ENCODE measurements around the gene SNIP1.

SNIP1 gene

GRCh38 chr1:37549341-37549740, 4.8 kb downstream of the SNIP1 start:
- Histone ChIP-seq H3K4me3 (ENCODE audit: low read depth, low read length, poor library complexity, severe bottlenecking) (no peak overlapping the region), H4K20me1 (ENCODE audit: insufficient read depth, low read length) (no peaks in the 10 kb centered on the region), H3K9ac (ENCODE audit: low read length) (no peak overlapping the region), H3K36me3 (ENCODE audit: insufficient read depth, low read length) (peaks cover 51% of the 10 kb centered on the region), H3K9me3 (ENCODE audit: low read length) (no peaks in the 10 kb centered on the region), H3K4me2 (ENCODE audit: low read length) (no peak overlapping the region), H3K79me2 (ENCODE audit: insufficient read depth, low read length) (peaks cover 18% of the 10 kb centered on the region), H3K9me2 (ENCODE audit: low read depth, low read length) (no peaks in the 10 kb centered on the region), H3K27ac (ENCODE audit: low read depth, low read length, poor library complexity, severe bottlenecking) (no peak overlapping the region), H2AFZ (ENCODE audit: low read length) (no peak overlapping the region), H3F3A (ENCODE audit: insufficient read depth, low read length) (no peaks in the 10 kb centered on the region), H3K27me3 (ENCODE audit: insufficient read depth, low read length) (no peaks in the 10 kb centered on the region), H3K4me1 (ENCODE audit: insufficient read depth, low read length, severe bottlenecking) (peaks cover 14% of the 10 kb centered on the region)
- TF ChIP-seq EZH2 (IDR thresholded peaks at IDR 0.05; ENCODE audit: borderline replicate concordance, low read length), result no peak
- no peak for TF ChIP-seq CTCF (IDR thresholded peaks at IDR 0.05; ENCODE audit: low read length)

GRCh38 chr1:37545019-37545418, 9.1 kb downstream of the SNIP1 start:
- Histone ChIP-seq H3K9me3 (ENCODE audit: low read length) (no peaks in the 10 kb centered on the region), H3K4me3 (ENCODE audit: low read depth, low read length, poor library complexity, severe bottlenecking) (no peak overlapping the region), H4K20me1 (ENCODE audit: insufficient read depth, low read length) (no peaks in the 10 kb centered on the region), H3K36me3 (ENCODE audit: insufficient read depth, low read length) (peaks cover 51% of the 10 kb centered on the region), H3K4me1 (ENCODE audit: insufficient read depth, low read length, severe bottlenecking) (no peaks in the 10 kb centered on the region), H3K4me2 (ENCODE audit: low read length) (no peak overlapping the region), H3F3A (ENCODE audit: insufficient read depth, low read length) (no peaks in the 10 kb centered on the region), H3K79me2 (ENCODE audit: insufficient read depth, low read length) (no peaks in the 10 kb centered on the region), H3K9ac (ENCODE audit: low read length) (no peak overlapping the region), H3K27me3 (ENCODE audit: insufficient read depth, low read length) (no peaks in the 10 kb centered on the region), H2AFZ (ENCODE audit: low read length) (no peak overlapping the region), H3K27ac (ENCODE audit: low read depth, low read length, poor library complexity, severe bottlenecking) (no peak overlapping the region), H3K9me2 (ENCODE audit: low read depth, low read length) (no peaks in the 10 kb centered on the region)
- TF ChIP-seq CTCF (IDR thresholded peaks at IDR 0.05; ENCODE audit: low read length) (no peak), EZH2 (IDR thresholded peaks at IDR 0.05; ENCODE audit: borderline replicate concordance, low read length) (no peak)

GRCh38 chr1:37544530-37544929, 9.6 kb downstream of the SNIP1 start:
- H3K27me3 ChIP-seq (ENCODE audit: insufficient read depth, low read length), result no peaks in the 10 kb centered on the region
- no peak overlapping the region for H3K4me3 ChIP-seq (ENCODE audit: low read depth, low read length, poor library complexity, severe bottlenecking)
- H3F3A ChIP-seq (ENCODE audit: insufficient read depth, low read length), result no peaks in the 10 kb centered on the region
- no peaks in the 10 kb centered on the region for H3K4me1 ChIP-seq (ENCODE audit: insufficient read depth, low read length, severe bottlenecking)
- H3K9me3 ChIP-seq (ENCODE audit: low read length), result no peaks in the 10 kb centered on the region
- no peaks in the 10 kb centered on the region for H4K20me1 ChIP-seq (ENCODE audit: insufficient read depth, low read length)
- H3K27ac ChIP-seq (ENCODE audit: low read depth, low read length, poor library complexity, severe bottlenecking), result no peak overlapping the region
- no peak overlapping the region for H3K4me2 ChIP-seq (ENCODE audit: low read length)
- peaks cover 52% of the 10 kb centered on the region for H3K36me3 ChIP-seq (ENCODE audit: insufficient read depth, low read length)
- H3K9me2 ChIP-seq (ENCODE audit: low read depth, low read length), result no peaks in the 10 kb centered on the region
- TF ChIP-seq EZH2 (IDR thresholded peaks at IDR 0.05; ENCODE audit: borderline replicate concordance, low read length) (no peak), CTCF (IDR thresholded peaks at IDR 0.05; ENCODE audit: low read length) (no peak)
- H3K79me2 ChIP-seq (ENCODE audit: insufficient read depth, low read length), result no peaks in the 10 kb centered on the region
- H2AFZ ChIP-seq (ENCODE audit: low read length), result no peak overlapping the region
- no peak overlapping the region for H3K9ac ChIP-seq (ENCODE audit: low read length)
